Renal cortex interstitium (tissue), 15 donors: ENCODE results near the gene PTCHD1. TPM values are rescaled to one million over a fixed set of nuclear protein-coding genes. Genes with fewer than 3 reads are reported as not detected.

ENCODE experiments used
- DNase-seq, 11 donors: peaks; one replicate each; pipeline ENCODE4 v3.0.0-alpha.2; 2013; ENCODE audit warnings: low read depth in 9 of 11, low spot score in 4 of 11; ENCODE audit errors: extremely low read depth in 1 of 11
- long read RNA-seq, 16 experiments: transcript quantifications; one replicate each; lab custom pipeline, GENCODE V29; 2026
- polyA plus RNA-seq, 3 donors: library from polyadenylated mRNA; unstranded; fragments of 120-200 nt; gene quantifications; one replicate each; pipeline ENCODE4 v1.2.1, GENCODE V29; 2013; ENCODE audit not compliant: insufficient read length in 3 of 3

Gene PTCHD1
- polyA plus RNA-seq = under 1 TPM; 0.47 to 0.82 (median 0.48) TPM
- long read RNA-seq, donor 1 = 0 reads
- long read RNA-seq, donor 2 = 0 reads
- long read RNA-seq, donor 3 = 0 reads
- long read RNA-seq, donor 4 = 0 reads
- long read RNA-seq, donor 5 = 0 reads
- long read RNA-seq, donor 6 = 0 reads
- long read RNA-seq, donor 7 = 0 reads
- long read RNA-seq, donor 8 = 0 reads
- long read RNA-seq, donor 9 = 0 reads
- long read RNA-seq, donor 10 = 0 reads
- long read RNA-seq, donor 11 = 0 reads
- long read RNA-seq, donor 12 = 0 reads
- long read RNA-seq, donor 13 = 0 reads
- long read RNA-seq, donor 14 = 0 reads
- long read RNA-seq, donor 15 = 0 reads
- long read RNA-seq, donor 16 = 0 reads

DNA sequence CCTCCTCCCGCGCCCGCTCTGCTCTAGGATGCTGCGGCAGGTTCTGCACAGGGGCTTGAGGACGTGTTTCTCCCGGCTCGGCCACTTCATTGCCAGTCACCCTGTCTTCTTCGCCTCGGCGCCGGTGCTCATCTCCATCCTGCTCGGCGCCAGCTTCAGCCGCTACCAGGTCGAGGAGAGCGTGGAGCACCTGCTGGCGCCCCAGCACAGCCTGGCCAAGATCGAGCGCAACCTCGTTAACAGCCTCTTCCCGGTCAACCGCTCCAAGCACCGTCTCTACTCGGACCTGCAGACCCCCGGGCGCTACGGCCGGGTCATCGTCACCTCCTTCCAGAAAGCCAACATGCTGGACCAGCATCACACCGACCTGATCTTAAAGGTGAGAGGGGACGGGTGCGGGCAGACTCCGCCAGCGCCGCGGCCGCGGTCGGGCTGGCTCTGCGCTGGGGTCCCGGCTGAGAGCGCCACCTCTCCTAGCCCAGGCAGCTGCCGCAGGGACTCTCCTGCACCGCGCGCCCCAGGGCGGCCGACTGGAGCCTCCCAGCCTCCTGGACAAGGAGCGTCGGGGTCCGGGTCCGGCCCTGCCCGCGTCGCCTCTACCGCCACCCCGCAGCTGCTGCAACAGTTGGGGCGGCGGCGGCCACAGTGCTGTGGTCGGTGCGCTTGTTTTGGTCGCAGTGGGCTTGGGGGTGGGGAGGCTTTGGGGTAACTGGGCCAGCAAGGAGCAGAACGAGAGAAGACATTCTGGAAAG, at the start of gene PTCHD1:
PTCHD1 (plus strand) TSS at position 2 of the 752 bp plus-strand sequence; CDS start at position 29, 27 bp downstream.
- no peak for DNase-seq

GRCh38 chrX:23286731-23287130, 47.9 kb upstream of the PTCHD1 start:
- no peak for DNase-seq

- DNase-seq = peak in 1 of 11 donors; percentile 9
Measured at GRCh38 chrX:23287191-23287725, 47.4 kb upstream of the PTCHD1 start.

DNA sequence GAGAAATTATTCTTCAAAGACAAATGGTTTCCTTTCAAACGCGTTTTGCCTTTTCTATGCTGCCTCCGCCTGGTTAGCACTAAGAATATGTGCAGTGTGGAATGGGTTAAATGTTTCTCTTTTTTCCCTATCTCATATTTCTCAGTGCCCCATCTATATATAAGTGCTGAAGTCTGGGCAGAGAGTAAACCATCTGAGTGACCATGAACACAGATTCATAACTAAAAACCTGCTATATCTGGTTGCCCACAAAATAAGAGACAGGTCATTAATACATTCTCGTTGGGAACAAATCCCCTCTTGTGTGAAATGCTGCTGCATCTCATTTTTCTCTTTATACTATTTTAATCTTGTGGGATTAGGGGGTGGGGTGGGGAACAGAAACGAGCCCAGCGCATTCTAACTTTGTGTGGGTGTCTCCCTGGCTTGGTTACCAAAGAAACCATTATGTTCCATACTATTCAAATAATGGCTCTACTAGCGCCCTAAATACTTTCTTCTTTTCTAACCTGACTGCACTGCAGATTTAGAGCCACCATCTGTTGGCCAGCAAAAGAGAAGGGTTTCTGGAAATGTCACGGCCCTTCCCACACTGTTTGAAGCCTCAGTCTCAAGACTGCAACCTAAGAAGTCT, 42.2 kb upstream of the PTCHD1 start:
- DNase-seq = no peak

GRCh38 chrX:23292988-23293651, 41.5 kb upstream of the PTCHD1 start:
- peak in 1 of 11 donors; percentile 14 for DNase-seq

GRCh38 chrX:23304881-23305280, 29.8 kb upstream of the PTCHD1 start:
- DNase-seq = no peak

DNA sequence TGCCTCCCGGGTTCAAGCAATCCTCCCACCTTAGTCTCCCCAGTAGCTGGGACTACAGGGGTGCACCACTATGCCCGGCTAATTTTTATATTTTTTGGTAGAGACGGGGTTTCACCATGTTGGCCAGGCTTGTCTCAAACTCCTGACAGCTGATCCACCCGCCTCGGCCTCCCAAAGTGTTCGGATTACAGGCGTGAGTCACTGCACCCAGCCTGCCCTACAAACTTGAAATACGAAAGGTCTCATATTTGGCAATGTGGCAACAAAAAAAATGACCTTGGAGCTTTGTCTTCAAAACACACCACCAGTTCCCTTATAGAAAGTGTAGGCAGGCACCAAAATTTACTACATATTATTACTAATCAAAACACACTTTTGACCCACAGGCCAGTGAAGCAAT, 22.9 kb upstream of the PTCHD1 start:
- DNase-seq = no peak

GRCh38 chrX:23312136-23312535, 22.5 kb upstream of the PTCHD1 start:
- DNase-seq = no peak

GRCh38 chrX:23317799-23318724, 16.6 kb upstream of the PTCHD1 start:
- no peak for DNase-seq

DNA sequence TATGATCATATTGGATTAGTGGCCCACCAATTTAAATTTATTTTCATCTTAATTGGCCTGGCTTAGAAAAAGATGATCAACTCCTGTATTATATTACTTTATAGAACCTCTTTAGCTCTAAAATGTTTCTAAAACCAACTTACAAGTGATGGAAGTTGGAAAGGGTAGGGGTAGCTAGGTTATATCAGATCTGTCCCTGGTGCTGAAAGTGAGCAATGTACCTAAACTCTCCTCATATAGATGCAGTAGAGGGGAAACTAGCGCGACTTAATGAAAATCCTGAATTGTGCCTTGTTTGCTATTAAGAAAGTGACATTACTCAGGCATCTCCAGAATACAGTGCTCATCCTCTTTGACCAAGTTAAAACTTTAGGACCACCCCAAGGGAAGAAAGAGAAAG, 7.5 kb upstream of the PTCHD1 start:
- no peak for DNase-seq

GRCh38 chrX:23331701-23332100, 2.9 kb upstream of the PTCHD1 start:
- no peak for DNase-seq

GRCh38 chrX:23332101-23332887, 2.4 kb upstream of the PTCHD1 start:
- DNase-seq = no peak

DNA sequence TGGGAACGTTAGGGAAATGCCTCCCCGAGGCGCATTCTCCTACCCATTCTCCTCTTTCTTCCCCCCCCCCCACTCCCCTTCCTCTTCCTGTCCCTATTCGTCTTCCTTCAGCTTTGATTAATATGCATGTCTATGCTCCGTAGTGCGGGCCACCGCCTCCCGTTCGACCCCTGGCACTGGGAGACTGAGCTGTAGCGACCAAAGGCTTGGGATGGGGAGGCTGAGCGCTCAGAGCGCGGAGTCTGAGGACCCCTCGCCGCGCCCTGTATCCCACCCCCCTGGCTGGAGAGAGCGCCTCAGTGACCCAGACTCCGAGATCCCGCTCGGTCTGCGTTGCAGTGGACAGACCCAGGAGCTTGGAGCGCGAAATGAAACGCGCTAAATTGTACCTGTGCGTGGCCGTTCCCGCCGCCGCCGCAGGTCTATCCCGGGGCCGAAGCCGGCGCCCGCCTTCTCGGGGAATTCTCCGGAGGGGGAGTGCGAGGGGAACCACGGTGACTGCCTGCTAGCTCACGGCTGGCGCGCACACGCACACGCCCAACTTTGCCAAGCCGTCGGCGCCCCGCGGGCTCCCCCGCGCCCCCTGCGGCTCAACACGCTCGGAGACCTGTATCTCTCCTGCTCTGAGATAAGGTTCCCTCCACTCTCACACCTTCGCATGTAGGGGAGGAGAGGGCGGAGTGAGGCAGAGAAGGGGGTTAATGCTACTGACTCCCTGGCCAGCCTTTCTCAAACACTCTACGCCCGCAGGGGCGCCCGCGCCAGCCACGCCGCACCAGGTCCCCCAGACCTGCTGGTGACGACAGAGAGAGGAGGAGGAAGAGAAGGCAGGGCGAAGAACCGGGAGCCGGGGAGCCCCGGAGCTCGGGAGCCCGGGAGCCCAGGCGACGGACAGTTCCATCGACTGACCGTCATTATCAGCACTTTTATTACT, 1.5 kb upstream of the PTCHD1 start:
- DNase-seq = no peak

- no peak for DNase-seq
Measured at GRCh38 chrX:23333842-23334520, 668 bp upstream of the PTCHD1 start.

GRCh38 chrX:23334521-23334847, 165 bp upstream of the PTCHD1 start:
- no peak for DNase-seq

DNA sequence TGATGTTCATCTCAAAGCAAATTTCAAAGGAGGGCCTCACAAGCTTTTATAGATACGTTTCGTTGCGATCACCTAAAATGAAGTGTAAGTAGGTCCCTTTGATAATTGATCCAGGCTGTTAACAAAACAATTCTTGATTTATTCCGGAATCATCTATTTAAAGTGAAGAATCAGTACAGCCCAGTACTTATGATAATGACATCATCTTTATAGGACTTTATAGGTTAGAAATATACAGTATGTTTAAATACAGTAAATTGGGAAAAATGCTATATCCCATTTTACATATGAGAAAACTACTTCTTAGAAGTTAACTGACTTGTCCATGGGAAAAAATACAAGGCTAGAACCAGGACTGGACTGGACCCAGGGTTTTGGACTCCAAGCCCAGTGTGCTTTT, 3.7 kb downstream of the PTCHD1 start:
- DNase-seq = no peak
